Hair follicle dermal papilla cell (primary cell): Measurements from ENCODE around the gene NKAP. TPM values are rescaled to one million over a fixed set of nuclear protein-coding genes. Genes with fewer than 3 reads are reported as not detected.

Experiments
- total RNA-seq: library from RNA; depleted of rRNA; stranded (reverse); fragments of >200 nt; gene quantifications from 2 replicates; pipeline ENCODE4 v1.2.3, GENCODE V29; 2012

NKAP gene
- total RNA-seq, result 2.8 and 3.6 TPM in 2 replicates

DNA sequence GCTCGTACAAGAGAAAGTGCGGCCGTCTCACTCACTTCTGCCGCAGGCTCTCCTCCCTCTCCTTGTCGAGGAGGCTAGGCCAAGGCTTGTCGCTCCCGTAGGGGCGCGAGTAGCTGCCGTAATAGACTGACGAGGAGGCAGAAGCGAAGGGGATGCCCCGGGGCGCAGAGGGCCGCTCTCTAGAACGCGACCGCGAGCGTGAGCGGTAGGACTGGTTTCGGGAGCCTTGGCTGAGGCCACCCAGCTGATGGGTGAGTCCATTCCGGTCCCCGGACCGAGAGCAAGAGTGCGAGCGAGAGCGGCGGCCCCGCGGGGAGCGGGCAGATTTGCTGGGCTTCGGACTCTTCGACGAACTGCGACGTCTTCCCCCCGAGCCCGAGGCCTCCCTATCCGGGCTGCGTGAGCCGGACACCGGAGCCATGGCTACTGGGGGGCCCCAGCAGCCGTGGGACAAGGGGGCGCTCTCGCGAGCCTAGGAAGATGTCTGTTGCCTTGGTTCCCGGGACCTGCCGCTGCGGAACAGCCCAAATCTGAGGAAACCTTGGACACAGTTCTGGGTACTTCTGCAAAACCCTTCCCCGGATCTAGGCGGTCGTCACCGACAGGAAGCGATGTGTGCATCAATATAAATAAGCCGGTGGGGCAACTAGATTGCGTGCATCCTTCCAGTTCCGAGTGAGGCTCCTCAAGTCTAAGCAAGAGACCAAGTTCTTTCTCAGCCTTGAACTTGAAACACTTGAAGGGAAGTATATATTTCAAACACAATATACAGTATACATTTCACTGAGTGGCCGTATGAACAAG is at the start of gene NKAP:
Gene NKAP, minus strand, starts transcription at position 567 of the 804 bp plus-strand sequence. Its CDS starts 146 bp downstream, at position 421.

DNA sequence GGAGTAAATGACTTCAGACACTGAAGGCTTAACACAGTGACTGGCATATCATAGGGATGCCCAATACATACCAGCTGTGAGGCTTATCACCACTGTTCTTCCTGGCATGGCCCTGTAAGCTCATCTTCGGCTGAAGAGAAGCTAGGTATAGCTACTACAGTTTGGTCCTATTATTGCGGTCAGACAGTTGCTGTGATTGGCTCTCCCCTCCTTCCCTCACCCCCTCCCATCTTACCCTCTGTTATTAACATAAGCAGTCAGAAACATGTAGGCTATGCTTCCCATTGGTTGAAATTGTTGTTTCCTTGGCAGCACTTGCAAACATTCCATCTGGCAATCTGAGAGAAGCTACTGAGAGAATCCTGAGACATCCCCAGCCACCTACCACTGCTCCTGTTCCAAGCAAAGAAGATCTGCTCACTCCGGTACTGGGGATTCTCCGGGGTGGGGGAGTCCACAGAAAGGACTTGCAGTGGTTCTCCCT is 47.7 kb downstream of the NKAP start, which contains the start of gene AKAP14:
Gene AKAP14, plus strand, starts transcription at position 51 of the 484 bp plus-strand sequence. CDS start 7,331 bp downstream, outside the sequence.

DNA sequence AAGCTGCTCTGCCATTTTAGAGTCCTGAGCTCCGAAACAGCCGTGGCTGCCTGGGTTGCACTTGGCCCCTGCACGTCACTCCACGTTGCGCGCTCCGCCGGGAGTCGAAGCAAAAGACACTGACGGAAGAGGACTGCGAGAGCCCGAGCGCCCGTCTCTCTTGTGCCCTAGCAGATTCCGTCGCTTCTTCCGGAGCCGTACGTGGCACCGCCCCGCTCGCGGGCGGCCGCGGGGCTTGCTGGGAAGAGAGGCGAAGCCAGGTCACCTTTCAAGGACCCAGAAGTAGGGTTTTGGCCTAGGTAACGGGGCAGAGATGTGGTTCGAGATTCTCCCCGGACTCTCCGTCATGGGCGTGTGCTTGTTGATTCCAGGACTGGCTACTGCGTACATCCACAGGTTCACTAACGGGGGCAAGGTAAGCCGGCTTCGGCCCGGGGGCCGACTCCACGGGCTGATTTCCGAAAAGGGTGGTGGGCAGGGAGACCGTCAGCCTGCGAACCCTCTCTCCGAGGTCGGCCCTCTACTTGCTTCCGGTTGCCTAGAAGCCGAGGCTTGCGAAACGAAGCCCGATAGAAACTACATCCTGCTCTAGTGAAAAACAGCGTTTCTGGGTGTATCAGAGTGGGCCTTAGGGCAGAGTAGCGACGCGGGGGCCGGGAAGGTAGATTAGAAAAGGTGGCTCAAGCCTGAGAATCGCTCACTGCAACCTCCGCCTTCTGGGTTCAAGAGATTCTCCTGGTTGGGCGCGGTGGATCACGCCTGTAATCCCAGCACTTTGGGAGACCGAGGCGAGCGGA is 71.8 kb downstream of the NKAP start, which contains the start of the genes NDUFA1 and RNF113A:
Gene NDUFA1, plus strand, starts transcription at position 234 of the 797 bp plus-strand sequence. Its CDS starts 80 bp downstream, at position 314.
Gene RNF113A, minus strand, starts transcription at position 135 of the 797 bp plus-strand sequence. Its CDS starts 120 bp downstream, at position 15.

Other genes starting within 250 kb of the NKAP start
- gene SOWAHD, start 185.2 kb downstream of the NKAP start, total RNA-seq, result 0.49 and 0.97 TPM in 2 replicates
- gene RPL39, start 152.1 kb downstream of the NKAP start, total RNA-seq, result 638 and 914 TPM in 2 replicates
- gene UPF3B, start 90.8 kb downstream of the NKAP start, total RNA-seq, result 0.61 and 0.97 TPM in 2 replicates
- 12.8 and 12.9 TPM in 2 replicates for gene RNF113A, start 72.0 kb downstream of the NKAP start, total RNA-seq
- gene NDUFA1, start 71.9 kb downstream of the NKAP start, total RNA-seq, result 17.7 and 19.9 TPM in 2 replicates
- gene AKAP14, start 47.9 kb downstream of the NKAP start, total RNA-seq, result not detected in 2 replicates
- not detected in 2 replicates for gene RHOXF2B, start 133.9 kb upstream of the NKAP start, total RNA-seq
- gene RHOXF1, start 172.2 kb upstream of the NKAP start, total RNA-seq, result not detected in 2 replicates
- not detected in 2 replicates for gene RHOXF2, start 214.9 kb upstream of the NKAP start, total RNA-seq